ENCODE data around the gene GCNA. TPM values are rescaled to one million over a fixed set of nuclear protein-coding genes. Genes with fewer than 3 reads are reported as not detected.
"Not testable (repeated sequence)": the region's sequence is repeated elsewhere in the genome, so short reads cannot be mapped to it uniquely, and the experiment has no call there.

The GCNA gene
- total RNA-seq, 2 experiments from 2014 or later: 3.1 to 3.5 TPM

DNA sequence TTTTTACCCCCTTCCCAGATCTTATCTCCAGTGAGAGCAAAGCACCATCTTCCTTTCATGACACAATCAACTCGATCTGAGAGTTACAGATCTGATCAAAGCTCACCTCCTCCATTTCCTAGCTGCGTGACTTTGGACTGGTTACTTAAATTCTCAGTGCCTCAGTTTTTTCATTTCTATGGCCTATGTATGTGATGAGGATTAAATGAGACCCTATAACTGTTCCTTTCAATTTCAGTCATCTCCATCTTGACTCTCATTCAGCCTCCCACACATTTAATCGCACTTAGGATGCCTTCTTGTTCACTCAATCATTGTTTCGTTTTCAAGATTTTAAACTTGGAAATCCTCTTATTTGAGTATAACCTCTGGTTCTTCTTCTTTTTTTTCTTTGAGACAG is 60.2 kb downstream of the GCNA start:
- no peak for DNase-seq
- peak; percentile 60 for ATAC-seq
- no peaks in the 10 kb centered on the region for H3K4me1 Mint-ChIP-seq
- no peaks in the 10 kb centered on the region for H3K27me3 Mint-ChIP-seq
- no peak overlapping the region for H3K4me3 Mint-ChIP-seq
- H3K9me3 Mint-ChIP-seq (ENCODE audit: low read depth): no peaks in the 10 kb centered on the region
- ChIA-PET CTCF (interaction anchor here (2.2 kb wide), 1 partner anchor 19 kb away, joined by 6 read pairs; no protein-coding TSS in a partner anchor), POLR2A (interaction anchor here (0.6 kb wide), 1 partner anchor 20 kb away, joined by 3 read pairs; the partner anchor contains the start of gene CXCR3)
- intact Hi-C loops (cut with DNase I, micrococcal nuclease): loop anchor here (1.0 kb wide), 2 partner anchors 16 to 20 kb away; partner anchors contain the start of gene CXCR3 (in 1 of the 2)
- no peaks in the 10 kb centered on the region for H3K36me3 Mint-ChIP-seq (ENCODE audit: low read depth)
- no peak overlapping the region for H3K27ac Mint-ChIP-seq

DNA sequence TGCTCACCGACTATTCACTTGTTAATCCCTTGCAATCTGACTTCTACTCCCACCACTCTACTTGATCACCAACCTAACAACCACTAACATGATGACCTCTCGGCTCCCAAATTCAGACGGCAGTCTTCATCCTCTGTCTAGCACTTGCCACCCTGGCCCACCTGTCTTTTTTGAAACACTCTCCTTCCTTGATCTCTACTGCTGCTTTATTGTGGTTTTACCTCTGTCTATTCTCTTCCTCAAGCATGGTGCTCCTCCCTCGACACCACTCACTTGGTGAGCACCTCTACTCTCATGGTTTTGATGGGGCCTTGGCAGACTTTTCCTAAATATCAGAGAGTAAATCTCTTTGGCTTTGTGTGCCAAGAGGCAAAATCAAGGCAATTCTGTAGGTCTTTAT is 61.8 kb downstream of the GCNA start:
- POLR2A ChIA-PET: no interaction called here
- Mint-ChIP-seq H3K4me1 (no peaks in the 10 kb centered on the region), H3K27me3 (no peaks in the 10 kb centered on the region), H3K9me3 (ENCODE audit: low read depth) (no peaks in the 10 kb centered on the region), H3K36me3 (ENCODE audit: low read depth) (no peaks in the 10 kb centered on the region), H3K27ac (no peak overlapping the region), H3K4me3 (no peak overlapping the region)
- DNase-seq (no peak), ATAC-seq (no peak)
- CTCF ChIA-PET: no interaction called here
- intact Hi-C loops (cut with DNase I, micrococcal nuclease): no loop called here

DNA sequence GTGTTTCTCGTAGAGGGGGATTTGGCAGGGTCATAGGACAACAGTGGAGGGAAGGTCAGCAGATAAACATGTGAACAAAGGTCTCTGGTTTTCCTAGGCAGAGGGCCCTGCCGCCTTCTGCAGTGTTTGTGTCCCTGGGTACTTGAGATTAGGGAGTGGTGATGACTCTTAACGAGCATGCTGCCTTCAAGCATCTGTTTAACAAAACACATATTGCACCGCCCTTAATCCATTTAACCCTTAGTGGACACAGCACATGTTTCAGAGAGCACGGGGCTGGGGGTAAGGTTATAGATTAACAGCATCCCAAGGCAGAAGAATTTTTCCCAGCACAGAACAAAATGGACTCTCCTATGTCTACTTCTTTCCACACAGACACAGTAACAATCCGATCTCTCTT is 66.2 kb downstream of the GCNA start:
- H3K27ac Mint-ChIP-seq; H3K36me3 Mint-ChIP-seq (ENCODE audit: low read depth); H3K27me3 Mint-ChIP-seq; H3K9me3 Mint-ChIP-seq (ENCODE audit: low read depth); H3K4me1 Mint-ChIP-seq; ATAC-seq; DNase-seq; CTCF ChIA-PET; intact Hi-C loops (cut with DNase I, micrococcal nuclease); H3K4me3 Mint-ChIP-seq; POLR2A ChIA-PET: not testable (repeated sequence)

DNA sequence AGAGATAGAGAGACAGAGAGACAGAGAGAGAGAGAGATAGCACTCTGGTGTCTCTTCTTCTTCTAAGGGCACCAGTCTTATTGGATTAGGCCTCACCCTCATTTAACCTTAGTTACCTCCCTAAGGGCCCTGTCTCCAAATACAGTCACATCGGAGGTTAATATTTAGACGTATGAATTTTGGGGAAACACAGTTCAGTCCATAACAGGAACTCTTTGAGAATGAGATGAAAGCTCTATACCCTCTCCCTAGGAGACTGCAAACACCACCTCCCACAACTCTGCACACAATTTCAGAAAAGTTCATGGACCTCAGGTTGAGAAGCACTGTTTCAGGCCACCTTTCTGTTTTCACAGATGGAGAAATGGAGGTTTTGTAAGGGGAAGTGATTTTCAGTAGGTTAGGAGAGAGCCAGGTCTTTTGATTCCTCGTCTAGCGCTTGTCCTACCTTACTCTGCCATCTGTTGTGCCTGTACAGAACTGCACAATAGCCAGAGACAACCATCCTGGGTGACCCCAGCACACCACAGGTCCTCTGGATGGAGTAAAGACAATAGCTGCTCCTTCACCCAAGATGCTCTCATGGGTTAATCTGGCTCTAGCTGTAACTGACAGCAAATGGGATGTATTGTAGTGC is 72.2 kb downstream of the GCNA start:
- no peaks in the 10 kb centered on the region for H3K9me3 Mint-ChIP-seq (ENCODE audit: low read depth)
- H3K4me1 Mint-ChIP-seq: peaks cover 11% of the 10 kb centered on the region
- H3K27me3 Mint-ChIP-seq: no peaks in the 10 kb centered on the region
- CTCF ChIA-PET: interaction anchor here (0.6 to 1.2 kb wide), 4 partner anchors 16 to 267 kb away, joined by 3 to 4 read pairs (median 4); no protein-coding TSS in a partner anchor
- ATAC-seq (peak; percentile 93), DNase-seq (peak; percentile 45)
- intact Hi-C loops (cut with DNase I, micrococcal nuclease): loop anchor here (2.0 to 5.0 kb wide), 4 partner anchors 32 to 680 kb away; partner anchors contain the start of gene CXCR3 (in 1 of the 2)
- POLR2A ChIA-PET: no interaction called here
- no peaks in the 10 kb centered on the region for H3K36me3 Mint-ChIP-seq (ENCODE audit: low read depth)
- H3K27ac Mint-ChIP-seq: no peak overlapping the region
- no peak overlapping the region for H3K4me3 Mint-ChIP-seq

DNA sequence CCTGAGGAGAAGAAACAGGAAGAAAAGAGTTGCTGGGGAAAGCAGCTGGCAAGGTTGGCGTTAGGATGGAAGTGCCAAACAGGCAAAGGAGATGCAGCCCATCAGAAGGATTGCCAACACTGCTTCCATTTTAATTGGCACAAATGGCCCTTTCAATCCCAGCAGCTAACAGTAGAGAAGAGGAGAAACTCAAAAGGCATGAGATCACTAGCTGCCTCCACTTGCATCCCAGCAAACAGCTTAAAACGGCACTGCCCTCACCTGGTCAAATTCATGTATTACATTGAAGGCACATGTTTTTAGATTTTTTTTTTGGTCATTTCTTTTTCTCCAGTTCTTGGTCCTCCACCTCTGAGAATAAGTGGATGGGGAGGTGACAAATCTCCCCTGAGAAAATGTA is 74.2 kb downstream of the GCNA start:
- POLR2A ChIA-PET: interaction anchor here (0.6 to 0.7 kb wide), 3 partner anchors 15 to 145 kb away, joined by 4 to 9 read pairs (median 5); no protein-coding TSS in a partner anchor
- Mint-ChIP-seq H3K27ac (no peak overlapping the region), H3K9me3 (ENCODE audit: low read depth) (no peaks in the 10 kb centered on the region), H3K4me3 (no peak overlapping the region), H3K4me1 (peaks cover 11% of the 10 kb centered on the region), H3K27me3 (no peaks in the 10 kb centered on the region), H3K36me3 (ENCODE audit: low read depth) (no peaks in the 10 kb centered on the region)
- DNase-seq (peak; percentile 73), ATAC-seq (peak; percentile 68)
- CTCF ChIA-PET: interaction anchor here (0.6 to 1.6 kb wide), 18 partner anchors 10 to 460 kb away, joined by 3 to 5 read pairs (median 3); no protein-coding TSS in a partner anchor
- intact Hi-C loops (cut with DNase I, micrococcal nuclease): loop anchor here (2.0 to 5.0 kb wide), 2 partner anchors 34 to 70 kb away; partner anchors contain the start of gene CXCR3 (in 1 of the 2)

DNA sequence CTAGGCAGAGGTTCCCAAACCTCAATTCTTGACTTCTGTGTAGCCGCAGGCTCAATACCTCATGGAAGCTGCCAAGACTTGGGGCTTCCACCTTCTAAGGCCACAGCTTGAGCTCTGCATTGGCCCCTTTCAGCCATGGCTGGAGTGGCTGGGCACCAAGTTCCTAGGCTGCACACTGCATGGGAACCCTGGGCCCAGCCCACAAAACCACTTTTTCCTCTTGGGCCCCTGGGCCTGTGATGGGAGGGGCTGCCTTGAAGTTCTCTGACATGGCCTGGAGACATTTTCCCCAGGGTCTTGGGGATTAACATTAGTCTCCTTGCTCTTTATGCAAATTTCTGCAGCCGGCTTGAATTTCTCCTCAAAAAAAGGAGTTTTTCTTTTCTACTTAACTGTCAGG is 75.1 kb downstream of the GCNA start:
- Mint-ChIP-seq H3K9me3 (ENCODE audit: low read depth) (no peaks in the 10 kb centered on the region), H3K36me3 (ENCODE audit: low read depth) (no peaks in the 10 kb centered on the region), H3K4me1 (peaks cover 11% of the 10 kb centered on the region), H3K27ac (no peak overlapping the region), H3K4me3 (no peak overlapping the region), H3K27me3 (no peaks in the 10 kb centered on the region)
- DNase-seq (no peak), ATAC-seq (no peak)
- CTCF ChIA-PET: no interaction called here
- intact Hi-C loops (cut with DNase I, micrococcal nuclease): loop anchor here (2.0 to 5.0 kb wide), 2 partner anchors 35 to 71 kb away; partner anchors contain the start of gene CXCR3 (in 1 of the 2)
- POLR2A ChIA-PET: no interaction called here

DNA sequence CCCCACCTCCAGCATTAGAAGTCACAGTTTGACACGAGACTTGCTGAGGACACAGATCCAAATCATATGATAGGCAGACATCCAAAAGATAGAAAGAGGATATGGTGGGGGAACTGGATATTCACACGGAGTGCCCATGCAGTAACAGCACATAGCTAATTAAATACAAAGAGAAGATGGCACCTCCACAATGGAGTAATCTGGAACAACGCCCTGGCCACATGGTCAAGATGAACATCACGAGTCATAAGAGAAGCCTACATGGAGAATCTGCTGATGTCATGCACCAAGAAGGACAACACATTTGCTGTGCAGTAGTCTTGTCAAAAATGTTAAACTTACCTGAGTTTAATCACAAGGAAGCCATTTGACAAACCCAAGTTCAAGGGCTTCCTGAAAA is 79.0 kb downstream of the GCNA start:
- no peaks in the 10 kb centered on the region for H3K27me3 Mint-ChIP-seq
- POLR2A ChIA-PET: no interaction called here
- H3K4me1 Mint-ChIP-seq: peaks cover 10% of the 10 kb centered on the region
- no peak for ATAC-seq
- H3K9me3 Mint-ChIP-seq (ENCODE audit: low read depth): no peaks in the 10 kb centered on the region
- intact Hi-C loops (cut with DNase I, micrococcal nuclease): no loop called here
- no peak for DNase-seq
- no peak overlapping the region for H3K4me3 Mint-ChIP-seq
- H3K36me3 Mint-ChIP-seq (ENCODE audit: low read depth): no peaks in the 10 kb centered on the region
- no peak overlapping the region for H3K27ac Mint-ChIP-seq
- CTCF ChIA-PET: no interaction called here

DNA sequence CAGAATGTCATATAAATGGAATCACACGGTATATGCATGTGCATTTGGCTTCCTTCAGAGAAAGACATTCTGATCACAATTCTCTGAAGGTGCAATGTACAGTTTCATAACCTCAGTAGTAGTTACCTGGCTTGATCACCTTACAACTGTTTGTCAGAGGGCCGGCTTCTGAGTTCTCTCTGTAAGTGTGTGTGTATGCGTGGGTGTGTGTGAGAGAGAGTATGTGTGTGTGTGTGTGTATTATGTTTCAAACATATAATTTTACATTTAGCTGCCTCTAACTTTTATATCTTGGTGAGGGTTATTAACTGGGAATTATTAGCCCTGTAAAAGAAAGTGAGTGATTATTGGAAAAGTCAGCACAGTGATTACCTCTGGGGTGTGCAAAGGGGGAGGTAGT is 81.1 kb downstream of the GCNA start:
- no peak overlapping the region for H3K4me3 Mint-ChIP-seq
- no peak for ATAC-seq
- CTCF ChIA-PET: no interaction called here
- H3K27me3 Mint-ChIP-seq: no peaks in the 10 kb centered on the region
- intact Hi-C loops (cut with DNase I, micrococcal nuclease): no loop called here
- DNase-seq: no peak
- H3K36me3 Mint-ChIP-seq (ENCODE audit: low read depth): no peaks in the 10 kb centered on the region
- no peak overlapping the region for H3K27ac Mint-ChIP-seq
- H3K9me3 Mint-ChIP-seq (ENCODE audit: low read depth): no peaks in the 10 kb centered on the region
- POLR2A ChIA-PET: no interaction called here
- peaks cover 27% of the 10 kb centered on the region for H3K4me1 Mint-ChIP-seq

DNA sequence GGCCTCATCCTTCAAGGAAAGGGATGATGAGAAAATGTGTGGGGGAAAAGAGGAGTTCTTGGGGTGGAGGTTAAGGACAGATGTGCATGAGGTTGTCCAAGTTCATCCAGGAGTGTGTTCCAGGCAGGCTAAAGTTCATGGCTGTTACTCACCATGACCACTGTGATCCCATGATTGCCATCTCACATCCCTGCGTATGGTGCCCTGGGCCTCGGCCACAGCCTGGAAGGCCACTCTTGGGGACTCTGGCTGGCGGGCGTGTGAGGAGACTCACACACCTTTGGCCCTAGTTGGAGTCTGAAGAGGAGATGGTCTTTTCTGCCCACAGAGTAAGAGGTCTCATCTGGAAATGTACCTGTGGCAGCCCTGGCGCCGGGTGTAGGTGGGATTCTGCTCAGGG is 81.7 kb downstream of the GCNA start:
- ChIA-PET CTCF (no interaction called here), POLR2A (no interaction called here)
- H3K27me3 Mint-ChIP-seq: no peaks in the 10 kb centered on the region
- no peak overlapping the region for H3K4me3 Mint-ChIP-seq
- intact Hi-C loops (cut with DNase I, micrococcal nuclease): no loop called here
- H3K36me3 Mint-ChIP-seq (ENCODE audit: low read depth): no peaks in the 10 kb centered on the region
- H3K27ac Mint-ChIP-seq: no peak overlapping the region
- no peaks in the 10 kb centered on the region for H3K9me3 Mint-ChIP-seq (ENCODE audit: low read depth)
- ATAC-seq (no peak), DNase-seq (no peak)
- H3K4me1 Mint-ChIP-seq: peaks cover 31% of the 10 kb centered on the region

DNA sequence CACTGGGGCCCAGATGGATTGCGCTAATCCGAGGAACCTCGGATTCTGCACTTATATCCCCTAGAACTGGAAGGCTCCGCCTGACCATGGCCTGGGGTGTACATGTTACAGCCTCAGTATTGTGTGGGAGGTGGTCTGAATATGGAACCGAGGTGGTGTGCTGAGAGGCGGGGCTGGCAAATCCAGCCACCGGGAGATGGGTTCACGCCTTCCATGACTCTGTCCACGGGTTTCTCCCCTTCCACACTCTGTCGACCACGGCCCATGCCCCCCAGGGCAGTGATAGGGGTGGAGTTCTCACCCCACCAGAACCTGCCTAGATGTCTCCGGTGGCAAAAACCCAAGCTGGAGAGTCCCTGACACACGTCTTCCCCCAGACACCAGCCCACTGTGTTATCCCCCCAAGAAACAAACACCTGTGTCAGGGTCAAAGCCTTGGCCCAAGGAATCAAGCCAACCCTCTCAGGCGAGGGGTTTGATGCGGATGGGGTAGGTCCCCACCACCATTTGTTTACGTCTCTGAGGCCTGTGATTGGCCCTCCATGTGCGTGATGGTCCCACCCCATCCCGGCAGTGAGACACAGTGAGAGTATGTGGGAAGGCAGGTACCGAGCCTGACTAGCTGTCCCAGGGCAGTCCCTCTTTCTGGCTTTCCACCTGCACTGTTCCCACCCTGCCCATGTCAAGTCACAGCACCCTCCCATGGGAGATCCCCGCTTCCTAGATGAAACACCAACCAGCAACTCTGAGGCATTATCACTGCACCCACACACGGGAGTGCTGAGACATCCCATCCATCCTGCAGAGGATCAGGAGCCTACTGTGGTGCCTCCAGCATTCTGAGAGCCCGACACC is 82.6 kb downstream of the GCNA start:
- Mint-ChIP-seq H3K27me3 (no peaks in the 10 kb centered on the region), H3K36me3 (ENCODE audit: low read depth) (no peaks in the 10 kb centered on the region), H3K9me3 (ENCODE audit: low read depth) (no peaks in the 10 kb centered on the region), H3K27ac (no peak overlapping the region), H3K4me3 (no peak overlapping the region), H3K4me1 (peaks cover 31% of the 10 kb centered on the region)
- CTCF ChIA-PET: no interaction called here
- POLR2A ChIA-PET: no interaction called here
- intact Hi-C loops (cut with DNase I, micrococcal nuclease): no loop called here
- no peak for DNase-seq
- no peak for ATAC-seq

DNA sequence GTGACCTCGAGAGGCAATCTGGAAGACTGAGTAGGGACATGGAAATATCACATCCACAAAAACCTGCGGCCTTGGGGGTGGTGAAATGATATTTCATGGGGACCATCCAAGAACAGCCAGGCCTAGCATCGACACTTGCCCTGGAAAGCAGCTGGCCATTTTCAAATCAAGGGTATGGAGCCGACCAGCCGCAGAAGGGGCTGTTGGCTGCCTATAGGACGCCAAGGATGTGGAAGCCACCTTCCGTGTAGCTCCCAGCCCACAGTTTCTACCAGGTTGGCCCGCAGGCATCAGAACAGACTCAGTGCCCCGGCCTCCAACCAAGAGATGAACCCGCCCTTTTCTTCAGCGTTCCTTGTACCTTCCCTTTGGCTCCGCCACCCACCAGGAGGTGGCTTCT is 83.7 kb downstream of the GCNA start:
- no peaks in the 10 kb centered on the region for H3K36me3 Mint-ChIP-seq (ENCODE audit: low read depth)
- no peak for DNase-seq
- ChIA-PET POLR2A (no interaction called here), CTCF (interaction anchor here (0.7 to 1.1 kb wide), 3 partner anchors 9 to 364 kb away, joined by 3 to 4 read pairs (median 3); no protein-coding TSS in a partner anchor)
- intact Hi-C loops (cut with DNase I, micrococcal nuclease): loop anchor here in 1 of 2 experiments (2.0 kb wide), 1 partner anchor 43 kb away; the partner anchor contains the start of gene CXCR3
- H3K4me3 Mint-ChIP-seq: no peak overlapping the region
- H3K4me1 Mint-ChIP-seq: peaks cover 31% of the 10 kb centered on the region
- no peak overlapping the region for H3K27ac Mint-ChIP-seq
- ATAC-seq: no peak
- H3K27me3 Mint-ChIP-seq: no peaks in the 10 kb centered on the region
- no peaks in the 10 kb centered on the region for H3K9me3 Mint-ChIP-seq (ENCODE audit: low read depth)
